ENCODE measurements around the gene ATP2C2. TPM values are rescaled to one million over a fixed set of nuclear protein-coding genes. Genes with fewer than 3 reads are reported as not detected.

ATP2C2 gene
- polyA plus RNA-seq, 1 of the 3 experiments (the other 2 are of a cell fraction): 0.33 TPM

- TF ChIP-seq EP300 (IDR thresholded peaks at IDR 0.05; ENCODE audit: borderline replicate concordance in 1 of 2, low read depth in 1 of 2, low read length in 1 of 2): no peak
- TF ChIP-seq FOSL2 (IDR thresholded peaks at IDR 0.05; ENCODE audit: borderline replicate concordance, low read depth): no peak
- TF ChIP-seq TAF1 (IDR thresholded peaks at IDR 0.05; ENCODE audit: borderline replicate concordance, low read depth, low read length): no peak
These were observed 16.7 kb upstream of the ATP2C2 start (continued) for GRCh38 chr16:84351630-84352029.

DNA sequence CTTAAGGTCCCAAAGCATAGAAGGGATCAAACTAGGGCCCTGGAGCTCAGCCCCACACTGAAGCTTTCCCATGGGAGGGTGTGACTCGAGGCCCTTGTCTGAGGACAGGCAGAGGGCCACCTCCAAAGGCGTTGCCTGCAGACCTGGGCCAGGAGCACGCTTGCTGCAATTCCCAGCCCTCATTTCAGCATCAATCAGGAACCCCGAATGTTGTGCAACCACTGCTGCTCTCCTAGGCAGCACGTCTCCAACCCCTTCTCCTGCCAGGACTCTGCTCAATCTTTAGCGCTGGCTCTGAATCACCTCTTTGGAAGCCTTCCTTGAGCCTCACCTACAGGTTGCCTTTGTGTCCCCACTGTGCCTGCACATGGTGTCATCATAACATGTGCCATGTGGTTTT lies 14.0 kb upstream of the ATP2C2 start:
- no peak for DNase-seq
- no peaks in the 10 kb centered on the region for H3K79me2 ChIP-seq (ENCODE audit: insufficient read depth)
- no peak overlapping the region for H3K4me2 ChIP-seq
- no peaks in the 10 kb centered on the region for H3K9me2 ChIP-seq
- peaks cover 30% of the 10 kb centered on the region; the same call in 1 of the 2 replicates for H3K27me3 ChIP-seq (ENCODE audit: insufficient read depth)
- H3K9ac ChIP-seq: no peak overlapping the region
- H3K36me3 ChIP-seq (replicated peaks in 1 of 2; ENCODE audit: control insufficient read depth in 1 of 2, insufficient read depth in 2 of 2, low read length in 1 of 2): no peaks in the 10 kb centered on the region
- no peaks in the 10 kb centered on the region for H4K20me1 ChIP-seq (ENCODE audit: insufficient read depth)
- no peak overlapping the region for H3K27ac ChIP-seq (ENCODE audit: low read depth in 2 of 2, low read length in 1 of 2)
- no peak overlapping the region for H2AFZ ChIP-seq (ENCODE audit: low read depth)
- CTCF ChIA-PET: no interaction called here
- TF ChIP-seq YY1 (IDR thresholded peaks at IDR 0.05; ENCODE audit: low read depth) (no peak), ELF1 (IDR thresholded peaks at IDR 0.05) (no peak), TAF1 (IDR thresholded peaks at IDR 0.05; ENCODE audit: borderline replicate concordance, low read depth, low read length) (no peak), POLR2AphosphoS5 (IDR thresholded peaks at IDR 0.05; ENCODE audit: low read depth, low read length) (no peak), NFIC (IDR thresholded peaks at IDR 0.05; ENCODE audit: borderline replicate concordance) (no peak)
- TF ChIP-seq, protein P1, sequence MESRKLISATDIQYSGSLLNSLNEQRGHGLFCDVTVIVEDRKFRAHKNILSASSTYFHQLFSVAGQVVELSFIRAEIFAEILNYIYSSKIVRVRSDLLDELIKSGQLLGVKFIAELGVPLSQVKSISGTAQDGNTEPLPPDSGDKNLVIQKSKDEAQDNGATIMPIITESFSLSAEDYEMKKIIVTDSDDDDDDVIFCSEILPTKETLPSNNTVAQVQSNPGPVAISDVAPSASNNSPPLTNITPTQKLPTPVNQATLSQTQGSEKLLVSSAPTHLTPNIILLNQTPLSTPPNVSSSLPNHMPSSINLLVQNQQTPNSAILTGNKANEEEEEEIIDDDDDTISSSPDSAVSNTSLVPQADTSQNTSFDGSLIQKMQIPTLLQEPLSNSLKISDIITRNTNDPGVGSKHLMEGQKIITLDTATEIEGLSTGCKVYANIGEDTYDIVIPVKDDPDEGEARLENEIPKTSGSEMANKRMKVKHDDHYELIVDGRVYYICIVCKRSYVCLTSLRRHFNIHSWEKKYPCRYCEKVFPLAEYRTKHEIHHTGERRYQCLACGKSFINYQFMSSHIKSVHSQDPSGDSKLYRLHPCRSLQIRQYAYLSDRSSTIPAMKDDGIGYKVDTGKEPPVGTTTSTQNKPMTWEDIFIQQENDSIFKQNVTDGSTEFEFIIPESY (IDR thresholded peaks at IDR 0.05; ENCODE audit: borderline replicate concordance, low read depth): no peak
- H3K9me3 ChIP-seq: no peaks in the 10 kb centered on the region
- no peaks in the 10 kb centered on the region for H3F3A ChIP-seq (replicated peaks; ENCODE audit: insufficient read depth)
- no peaks in the 10 kb centered on the region for H3K4me1 ChIP-seq (ENCODE audit: control insufficient read depth in 1 of 2, insufficient read depth in 2 of 2, low read depth in 1 of 2, low read length in 1 of 2)
- POLR2A ChIA-PET: no interaction called here
- H3K4me3 ChIP-seq (ENCODE audit: low read depth in 2 of 2, low read length in 1 of 2): no peak overlapping the region
- 50% methylated on average over 4 of the region's 6 CpGs for WGBS (ENCODE audit: low lambda C conversion rate)

DNA sequence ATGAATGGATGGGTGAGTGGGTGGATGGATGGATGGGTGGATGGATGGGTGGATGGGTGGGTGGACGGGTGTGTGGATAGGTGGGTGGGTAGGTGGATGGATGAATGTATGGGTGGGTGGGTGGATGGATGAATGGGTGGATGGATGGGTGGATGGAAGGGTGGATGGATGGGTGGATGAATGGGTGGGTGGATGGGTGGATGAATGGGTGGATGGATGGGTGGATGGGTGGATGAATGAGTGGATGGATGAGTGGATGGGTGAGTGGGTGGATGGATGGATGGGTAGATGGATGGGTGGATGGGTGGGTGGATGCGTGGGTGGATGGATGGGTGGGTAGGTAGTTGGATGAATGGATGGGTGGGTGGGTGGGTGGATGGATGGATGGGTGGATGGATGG lies 13.2 kb upstream of the ATP2C2 start:
- no peak overlapping the region for H3K9ac ChIP-seq
- H3K27me3 ChIP-seq (ENCODE audit: insufficient read depth): peaks cover 27% of the 10 kb centered on the region; the same call in 1 of the 2 replicates
- POLR2A ChIA-PET: no interaction called here
- H3K9me3 ChIP-seq: no peaks in the 10 kb centered on the region
- CTCF ChIA-PET: no interaction called here
- no peaks in the 10 kb centered on the region for H3K79me2 ChIP-seq (ENCODE audit: insufficient read depth)
- no peak overlapping the region for H3K4me2 ChIP-seq
- H3F3A ChIP-seq (replicated peaks; ENCODE audit: insufficient read depth): no peaks in the 10 kb centered on the region
- no peaks in the 10 kb centered on the region for H4K20me1 ChIP-seq (ENCODE audit: insufficient read depth)
- TF ChIP-seq USF1 (IDR thresholded peaks at IDR 0.05; ENCODE audit: borderline replicate concordance, low read depth) (no peak), SMC3 (IDR thresholded peaks at IDR 0.05; ENCODE audit: low read depth, low read length) (no peak), MAX (IDR thresholded peaks at IDR 0.05; ENCODE audit: low read depth) (no peak), TAF1 (IDR thresholded peaks at IDR 0.05; ENCODE audit: borderline replicate concordance, low read depth, low read length) (no peak), RFX5 (IDR thresholded peaks at IDR 0.05; ENCODE audit: low read length) (no peak)
- TF ChIP-seq, protein P2, sequence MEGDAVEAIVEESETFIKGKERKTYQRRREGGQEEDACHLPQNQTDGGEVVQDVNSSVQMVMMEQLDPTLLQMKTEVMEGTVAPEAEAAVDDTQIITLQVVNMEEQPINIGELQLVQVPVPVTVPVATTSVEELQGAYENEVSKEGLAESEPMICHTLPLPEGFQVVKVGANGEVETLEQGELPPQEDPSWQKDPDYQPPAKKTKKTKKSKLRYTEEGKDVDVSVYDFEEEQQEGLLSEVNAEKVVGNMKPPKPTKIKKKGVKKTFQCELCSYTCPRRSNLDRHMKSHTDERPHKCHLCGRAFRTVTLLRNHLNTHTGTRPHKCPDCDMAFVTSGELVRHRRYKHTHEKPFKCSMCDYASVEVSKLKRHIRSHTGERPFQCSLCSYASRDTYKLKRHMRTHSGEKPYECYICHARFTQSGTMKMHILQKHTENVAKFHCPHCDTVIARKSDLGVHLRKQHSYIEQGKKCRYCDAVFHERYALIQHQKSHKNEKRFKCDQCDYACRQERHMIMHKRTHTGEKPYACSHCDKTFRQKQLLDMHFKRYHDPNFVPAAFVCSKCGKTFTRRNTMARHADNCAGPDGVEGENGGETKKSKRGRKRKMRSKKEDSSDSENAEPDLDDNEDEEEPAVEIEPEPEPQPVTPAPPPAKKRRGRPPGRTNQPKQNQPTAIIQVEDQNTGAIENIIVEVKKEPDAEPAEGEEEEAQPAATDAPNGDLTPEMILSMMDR (IDR thresholded peaks at IDR 0.05): no peak
- H3K36me3 ChIP-seq (replicated peaks in 1 of 2; ENCODE audit: control insufficient read depth in 1 of 2, insufficient read depth in 2 of 2, low read length in 1 of 2): no peaks in the 10 kb centered on the region
- DNase-seq: no peak
- H3K4me1 ChIP-seq (ENCODE audit: control insufficient read depth in 1 of 2, insufficient read depth in 2 of 2, low read depth in 1 of 2, low read length in 1 of 2): no peaks in the 10 kb centered on the region
- WGBS (ENCODE audit: low lambda C conversion rate): 43% methylated on average over 2 of the region's 2 CpGs
- H3K9me2 ChIP-seq: no peaks in the 10 kb centered on the region
- no peak overlapping the region for H3K27ac ChIP-seq (ENCODE audit: low read depth in 2 of 2, low read length in 1 of 2)
- no peak overlapping the region for H2AFZ ChIP-seq (ENCODE audit: low read depth)
- no peak overlapping the region for H3K4me3 ChIP-seq (ENCODE audit: low read depth in 2 of 2, low read length in 1 of 2)

All from SK-N-SH (cell line).